Transverse colon (tissue), 4 donors: ENCODE results near the gene RNF11.

Experiments used
- POLR2AphosphoS5 ChIP-seq, 3 donors: sonication (generic); formaldehyde crosslinking; IDR thresholded peaks; one replicate each; pipeline ENCODE4 v1.6.1; 2016; ENCODE audit warnings: antibody characterized with exemption in 3 of 3
- TF ChIP-seq, protein P1 (sequence below), 5 experiments: fragments of 200-600 bp in 3 of 5; fragments of 450-650 bp in 2 of 5; sonication (generic) in 3 of 5; IDR thresholded peaks; 1 replicate in 2 of 5; 2 replicates in 3 of 5; pipeline ENCODE4 v1.5.1; 2016 to 2017; ENCODE audit warnings: antibody characterized with exemption in 5 of 5, inconsistent platforms in 3 of 5, mild to moderate bottlenecking in 2 of 5, moderate library complexity in 1 of 5

DNA sequence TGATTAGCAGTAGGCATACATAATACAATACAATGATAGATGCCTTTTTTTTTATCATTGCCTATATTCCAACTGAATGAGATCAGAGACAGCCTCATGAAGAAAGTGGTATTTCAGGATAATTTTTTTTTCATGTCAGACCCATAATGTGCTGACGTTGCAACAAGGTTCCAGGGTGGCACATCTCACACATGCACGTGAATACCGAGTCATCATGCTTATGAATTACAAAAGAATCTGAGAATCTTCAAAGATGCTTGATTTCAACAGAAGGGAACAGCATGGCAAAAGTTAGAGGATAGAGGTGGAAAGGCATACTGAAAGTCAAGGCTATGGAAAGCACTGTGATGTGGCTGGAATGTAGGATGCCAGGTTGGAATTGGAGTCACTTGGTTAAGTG lies 5.0 kb upstream of the RNF11 start:
- TF ChIP-seq, protein P1, sequence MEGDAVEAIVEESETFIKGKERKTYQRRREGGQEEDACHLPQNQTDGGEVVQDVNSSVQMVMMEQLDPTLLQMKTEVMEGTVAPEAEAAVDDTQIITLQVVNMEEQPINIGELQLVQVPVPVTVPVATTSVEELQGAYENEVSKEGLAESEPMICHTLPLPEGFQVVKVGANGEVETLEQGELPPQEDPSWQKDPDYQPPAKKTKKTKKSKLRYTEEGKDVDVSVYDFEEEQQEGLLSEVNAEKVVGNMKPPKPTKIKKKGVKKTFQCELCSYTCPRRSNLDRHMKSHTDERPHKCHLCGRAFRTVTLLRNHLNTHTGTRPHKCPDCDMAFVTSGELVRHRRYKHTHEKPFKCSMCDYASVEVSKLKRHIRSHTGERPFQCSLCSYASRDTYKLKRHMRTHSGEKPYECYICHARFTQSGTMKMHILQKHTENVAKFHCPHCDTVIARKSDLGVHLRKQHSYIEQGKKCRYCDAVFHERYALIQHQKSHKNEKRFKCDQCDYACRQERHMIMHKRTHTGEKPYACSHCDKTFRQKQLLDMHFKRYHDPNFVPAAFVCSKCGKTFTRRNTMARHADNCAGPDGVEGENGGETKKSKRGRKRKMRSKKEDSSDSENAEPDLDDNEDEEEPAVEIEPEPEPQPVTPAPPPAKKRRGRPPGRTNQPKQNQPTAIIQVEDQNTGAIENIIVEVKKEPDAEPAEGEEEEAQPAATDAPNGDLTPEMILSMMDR (IDR thresholded peaks at IDR 0.05): no peak
- no peak for TF ChIP-seq POLR2AphosphoS5 (IDR thresholded peaks at IDR 0.05)
